AG10803 (cell line): ENCODE measurements around the gene TTC9.

ENCODE experiments used
- DNase-seq: peaks from one replicate; pipeline ENCODE4 v3.0.0; 2010; ENCODE audit warnings: low read depth
- H3K4me3 ChIP-seq: 2 replicates; pipeline ENCODE4 v1.5.1; 2011; ENCODE audit warnings: mild to moderate bottlenecking, low read length, control low read depth
- CTCF ChIP-seq: conservative IDR thresholded peaks from 2 replicates; pipeline ENCODE4 v1.5.1; 2011; ENCODE audit warnings: mild to moderate bottlenecking, low read length, control low read depth, inconsistent platforms

Gene TTC9

GRCh38 chr14:70653662-70654061 is 11.9 kb downstream of the TTC9 start:
- no peak for DNase-seq
- no peak overlapping the region for H3K4me3 ChIP-seq
- TF ChIP-seq CTCF = no peak

GRCh38 chr14:70654632-70655031 is 12.9 kb downstream of the TTC9 start:
- no peak for TF ChIP-seq CTCF
- no peak overlapping the region for H3K4me3 ChIP-seq
- no peak for DNase-seq

GRCh38 chr14:70655110-70655826 is 13.6 kb downstream of the TTC9 start:
- DNase-seq = no peak
- H3K4me3 ChIP-seq = no peak overlapping the region
- no peak for TF ChIP-seq CTCF

- DNase-seq = no peak
- TF ChIP-seq CTCF = no peak
- no peak overlapping the region for H3K4me3 ChIP-seq
Measured at GRCh38 chr14:70658899-70659298, 17.2 kb downstream of the TTC9 start.

GRCh38 chr14:70660967-70661893 is 19.5 kb downstream of the TTC9 start:
- DNase-seq = no peak
- H3K4me3 ChIP-seq = no peak overlapping the region
- TF ChIP-seq CTCF = no peak

- TF ChIP-seq CTCF = no peak
- DNase-seq = no peak
- H3K4me3 ChIP-seq = no peak overlapping the region
Measured at GRCh38 chr14:70662080-70662479, 20.4 kb downstream of the TTC9 start.
